Mucosa of stomach (tissue), 1 donor: Measurements from ENCODE around the gene ADRA2C.

Experiments
- H3K27me3 ChIP-seq: one replicate; pipeline ENCODE4 v1.7.0; 2013; ENCODE audit warnings: mild to moderate bottlenecking, low read length; ENCODE audit not compliant: control insufficient read depth, insufficient read depth
- H3K36me3 ChIP-seq: one replicate; pipeline ENCODE4 v1.7.0; 2013; ENCODE audit warnings: low read length; ENCODE audit not compliant: control insufficient read depth, insufficient read depth
- H3K4me1 ChIP-seq: one replicate; pipeline ENCODE4 v1.7.0; 2013; ENCODE audit warnings: mild to moderate bottlenecking, low read length; ENCODE audit not compliant: control insufficient read depth, insufficient read depth
- H3K4me3 ChIP-seq: one replicate; pipeline ENCODE4 v1.7.0; 2013; ENCODE audit warnings: low read length
- H3K9ac ChIP-seq: one replicate; pipeline ENCODE4 v1.7.0; 2013; ENCODE audit warnings: mild to moderate bottlenecking, low read length, moderate library complexity
- H3K9me3 ChIP-seq: one replicate; pipeline ENCODE4 v1.7.0; 2013; ENCODE audit warnings: mild to moderate bottlenecking, low read length, moderate library complexity; ENCODE audit not compliant: control insufficient read depth
- donor health status: Pancreatic carcinoma.

Gene ADRA2C

GRCh38 chr4:3766785-3767569 is 792 bp downstream of the ADRA2C start:
- Histone ChIP-seq H3K9ac (no peak overlapping the region), H3K9me3 (no peaks in the 10 kb centered on the region), H3K4me3 (no peak overlapping the region), H3K27me3 (peaks cover 49% of the 10 kb centered on the region), H3K36me3 (no peaks in the 10 kb centered on the region), H3K4me1 (no peaks in the 10 kb centered on the region)

GRCh38 chr4:3767570-3768288 is 1.5 kb downstream of the ADRA2C start:
- Histone ChIP-seq H3K9me3 (no peaks in the 10 kb centered on the region), H3K9ac (no peak overlapping the region), H3K36me3 (no peaks in the 10 kb centered on the region), H3K4me1 (no peaks in the 10 kb centered on the region), H3K4me3 (no peak overlapping the region), H3K27me3 (peaks cover 49% of the 10 kb centered on the region)

DNA sequence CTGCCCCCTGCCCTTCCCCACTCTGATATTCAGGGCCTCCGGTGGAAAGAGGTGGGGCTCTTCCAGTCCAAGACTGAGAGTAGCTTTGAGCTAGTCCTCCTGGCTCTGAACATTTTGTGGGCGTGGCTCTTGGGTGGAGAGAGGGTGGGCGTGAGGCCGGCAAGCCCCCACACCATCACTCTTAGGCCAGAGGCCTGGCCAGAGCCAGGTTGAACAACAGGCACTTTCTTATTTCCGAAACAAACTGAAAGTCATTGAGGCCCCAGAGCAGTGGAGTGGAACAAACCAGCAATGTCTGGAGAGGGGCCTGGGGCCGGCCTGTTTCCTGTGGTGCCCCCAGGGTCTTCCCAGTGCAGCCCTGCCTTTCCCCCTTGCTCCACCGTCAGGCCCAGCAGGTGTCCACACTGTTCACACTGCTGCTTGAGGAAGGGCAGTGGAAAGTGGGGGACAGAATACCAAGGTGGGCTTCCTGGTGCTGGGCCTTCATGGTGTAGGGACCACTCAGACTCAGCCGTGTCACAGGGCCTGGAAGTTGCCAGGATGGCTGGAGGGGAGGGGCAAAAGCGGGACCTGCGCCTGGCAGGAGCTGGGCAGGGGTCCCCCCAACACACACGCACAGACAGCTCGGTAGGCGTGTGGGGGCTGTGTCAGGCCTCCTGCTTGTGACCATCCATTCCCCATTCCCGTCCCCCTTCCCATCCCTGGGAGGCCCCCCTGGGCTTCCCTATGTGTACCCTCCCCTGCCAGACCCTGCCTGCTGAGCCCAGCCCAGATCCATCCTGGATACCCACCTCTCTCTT is 2.9 kb downstream of the ADRA2C start:
- peaks cover 46% of the 10 kb centered on the region for H3K27me3 ChIP-seq
- H3K9ac ChIP-seq, result no peak overlapping the region
- H3K36me3 ChIP-seq, result no peaks in the 10 kb centered on the region
- H3K9me3 ChIP-seq, result no peaks in the 10 kb centered on the region
- H3K4me1 ChIP-seq, result no peaks in the 10 kb centered on the region
- no peak overlapping the region for H3K4me3 ChIP-seq

GRCh38 chr4:3769642-3770184 is 3.5 kb downstream of the ADRA2C start:
- no peak overlapping the region for H3K4me3 ChIP-seq
- H3K9me3 ChIP-seq, result no peaks in the 10 kb centered on the region
- H3K27me3 ChIP-seq, result peaks cover 41% of the 10 kb centered on the region
- H3K4me1 ChIP-seq, result no peaks in the 10 kb centered on the region
- H3K36me3 ChIP-seq, result no peaks in the 10 kb centered on the region
- H3K9ac ChIP-seq, result no peak overlapping the region

GRCh38 chr4:3770323-3771163 is 4.4 kb downstream of the ADRA2C start:
- Histone ChIP-seq H3K36me3 (no peaks in the 10 kb centered on the region), H3K4me1 (no peaks in the 10 kb centered on the region), H3K4me3 (no peak overlapping the region), H3K9me3 (no peaks in the 10 kb centered on the region), H3K27me3 (peaks cover 35% of the 10 kb centered on the region), H3K9ac (no peak overlapping the region)

DNA sequence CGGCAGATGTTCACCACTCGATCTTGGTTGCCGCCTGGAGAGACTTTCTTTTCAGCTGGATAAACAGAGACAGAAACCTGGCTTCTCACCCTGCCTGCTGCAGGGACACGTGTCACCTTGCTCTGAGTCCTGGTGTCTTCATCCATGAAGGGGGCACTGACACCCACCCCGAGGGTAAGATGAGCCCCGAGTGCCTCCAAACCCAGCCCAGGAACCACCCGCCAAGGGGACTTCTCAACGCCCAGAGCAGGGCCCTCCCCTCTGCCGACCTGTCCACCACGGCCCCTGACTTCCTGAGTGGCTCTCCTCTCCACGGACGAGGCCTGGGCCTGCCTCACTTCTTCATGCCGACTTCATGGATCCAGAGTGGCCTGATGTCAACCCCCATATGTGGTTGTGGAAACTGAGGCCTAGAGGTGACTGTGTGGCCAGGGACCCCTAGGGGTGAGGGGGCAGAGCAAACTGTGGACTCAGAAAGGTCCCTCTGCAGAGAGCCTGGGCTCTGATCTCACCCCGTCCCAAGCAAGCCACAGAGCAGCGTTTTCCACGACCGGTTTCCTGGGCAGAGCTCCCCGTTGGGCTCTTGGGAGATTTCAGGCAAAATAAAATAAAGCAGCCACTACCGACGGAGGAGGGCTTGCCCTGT is 5.1 kb downstream of the ADRA2C start:
- H3K27me3 ChIP-seq, result peaks cover 35% of the 10 kb centered on the region
- no peaks in the 10 kb centered on the region for H3K36me3 ChIP-seq
- no peaks in the 10 kb centered on the region for H3K9me3 ChIP-seq
- no peaks in the 10 kb centered on the region for H3K4me1 ChIP-seq
- no peak overlapping the region for H3K4me3 ChIP-seq
- H3K9ac ChIP-seq, result no peak overlapping the region

DNA sequence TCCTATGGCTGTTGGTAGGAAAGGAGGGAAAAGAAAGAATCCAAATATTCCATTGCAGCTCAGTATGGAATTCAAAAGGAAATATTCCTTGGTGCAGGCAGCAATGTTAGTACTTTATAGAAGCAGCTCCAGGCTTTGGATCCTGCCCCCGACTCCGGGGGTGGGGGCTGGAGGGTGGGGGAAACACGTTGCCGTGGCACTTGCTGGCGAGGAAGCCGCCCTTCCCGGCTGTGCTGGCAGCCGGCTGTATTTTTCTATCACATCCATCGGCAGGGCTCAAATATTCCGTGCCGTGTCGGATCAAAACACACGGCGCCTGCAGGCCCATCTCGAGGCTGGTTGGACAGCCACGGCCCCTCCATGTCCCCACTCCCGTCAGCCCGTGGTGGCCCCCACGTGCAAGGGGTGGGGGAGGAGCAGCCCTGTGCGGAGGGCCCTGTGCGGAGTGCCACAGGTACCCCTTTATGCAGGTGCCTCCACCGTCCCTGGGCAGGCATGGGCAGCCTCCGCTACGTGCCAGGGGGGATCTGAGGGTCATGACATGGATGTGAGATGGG is 5.8 kb downstream of the ADRA2C start:
- H3K27me3 ChIP-seq, result peaks cover 31% of the 10 kb centered on the region
- no peak overlapping the region for H3K9ac ChIP-seq
- H3K4me1 ChIP-seq, result no peaks in the 10 kb centered on the region
- H3K36me3 ChIP-seq, result no peaks in the 10 kb centered on the region
- no peak overlapping the region for H3K4me3 ChIP-seq
- no peaks in the 10 kb centered on the region for H3K9me3 ChIP-seq

DNA sequence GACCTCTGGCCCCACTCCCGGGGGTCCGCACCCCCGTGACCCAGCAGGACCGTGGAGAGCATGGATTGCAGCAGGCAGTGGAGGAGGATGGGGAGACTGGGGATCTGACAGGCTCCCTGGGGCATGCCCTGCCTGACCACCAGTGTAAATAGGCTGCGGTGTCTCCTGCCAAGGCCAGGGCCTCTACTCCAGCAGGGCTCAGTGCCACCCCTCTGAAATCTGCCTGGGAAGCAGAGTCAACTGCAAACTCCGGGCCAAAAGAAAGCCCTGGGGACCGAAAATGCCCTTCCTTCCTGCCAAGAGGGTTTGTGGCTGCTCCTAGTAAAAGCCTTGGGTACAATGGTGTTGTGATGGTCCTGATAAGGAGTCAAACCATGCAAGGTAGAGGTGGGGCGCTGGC is 6.4 kb downstream of the ADRA2C start:
- Histone ChIP-seq H3K4me3 (no peak overlapping the region), H3K27me3 (peaks cover 34% of the 10 kb centered on the region), H3K9ac (no peak overlapping the region), H3K4me1 (no peaks in the 10 kb centered on the region), H3K9me3 (no peaks in the 10 kb centered on the region), H3K36me3 (no peaks in the 10 kb centered on the region)

DNA sequence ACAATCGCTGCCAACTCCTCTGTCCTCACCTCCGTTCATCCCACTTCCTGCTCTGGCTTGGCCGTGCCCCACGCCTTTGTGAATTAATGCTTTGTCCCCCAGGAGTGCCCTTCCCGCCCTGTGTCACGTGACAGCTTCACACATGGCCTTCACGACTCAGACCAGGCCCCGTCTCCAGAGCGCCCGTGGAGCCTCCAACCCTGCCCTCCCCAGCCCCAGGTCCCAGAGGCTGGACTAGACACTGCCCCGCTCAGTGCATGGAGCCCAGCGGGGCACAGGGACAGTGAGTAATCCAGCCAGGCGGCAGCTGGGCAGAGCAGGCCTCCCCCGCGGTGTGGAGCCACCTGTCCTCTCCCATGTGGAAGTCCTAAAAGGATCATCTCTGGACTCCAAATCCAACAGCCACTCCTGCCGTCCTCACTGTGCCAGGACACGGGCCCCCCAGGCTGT is 7.4 kb downstream of the ADRA2C start:
- Histone ChIP-seq H3K9ac (no peak overlapping the region), H3K4me3 (no peak overlapping the region), H3K36me3 (no peaks in the 10 kb centered on the region), H3K4me1 (no peaks in the 10 kb centered on the region), H3K9me3 (no peaks in the 10 kb centered on the region), H3K27me3 (peaks cover 26% of the 10 kb centered on the region)

- Histone ChIP-seq H3K4me3 (no peak overlapping the region), H3K27me3 (peaks cover 18% of the 10 kb centered on the region), H3K9me3 (no peaks in the 10 kb centered on the region), H3K9ac (no peak overlapping the region), H3K4me1 (no peaks in the 10 kb centered on the region), H3K36me3 (no peaks in the 10 kb centered on the region)
Observed at GRCh38 chr4:3774253-3774883, 8.2 kb downstream of the ADRA2C start.
